ENCODE measurements around the gene HTR3A.

The HTR3A gene

DNA sequence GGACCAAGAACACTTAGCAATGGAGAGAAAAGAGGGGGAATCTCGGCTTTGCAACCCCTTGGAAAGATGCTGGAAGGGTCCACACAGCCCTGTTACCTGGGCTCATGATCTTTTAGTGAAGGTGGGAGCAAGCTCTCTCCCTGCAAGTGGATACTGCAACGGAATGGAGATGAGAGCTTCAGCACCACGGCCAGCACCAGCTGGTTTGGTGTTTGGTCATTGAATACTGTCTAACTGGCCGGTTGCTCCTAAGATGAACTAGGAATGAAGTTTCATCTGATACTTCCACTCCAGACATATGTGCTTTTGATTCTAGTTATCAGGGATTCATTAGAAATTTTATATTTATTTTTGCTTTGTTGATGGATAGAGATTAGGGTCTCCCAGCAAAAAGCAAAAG is 16.3 kb downstream of the HTR3A start:
- Mint-ChIP-seq H3K36me3 (ENCODE audit: low read depth) (no peaks in the 10 kb centered on the region), H3K9me3 (no peaks in the 10 kb centered on the region), H3K4me3 (no peak overlapping the region), H3K4me1 (no peaks in the 10 kb centered on the region), H3K27ac (no peak overlapping the region), H3K27me3 (ENCODE audit: low read depth) (peaks cover 64% of the 10 kb centered on the region)
- TF ChIP-seq, protein P1, sequence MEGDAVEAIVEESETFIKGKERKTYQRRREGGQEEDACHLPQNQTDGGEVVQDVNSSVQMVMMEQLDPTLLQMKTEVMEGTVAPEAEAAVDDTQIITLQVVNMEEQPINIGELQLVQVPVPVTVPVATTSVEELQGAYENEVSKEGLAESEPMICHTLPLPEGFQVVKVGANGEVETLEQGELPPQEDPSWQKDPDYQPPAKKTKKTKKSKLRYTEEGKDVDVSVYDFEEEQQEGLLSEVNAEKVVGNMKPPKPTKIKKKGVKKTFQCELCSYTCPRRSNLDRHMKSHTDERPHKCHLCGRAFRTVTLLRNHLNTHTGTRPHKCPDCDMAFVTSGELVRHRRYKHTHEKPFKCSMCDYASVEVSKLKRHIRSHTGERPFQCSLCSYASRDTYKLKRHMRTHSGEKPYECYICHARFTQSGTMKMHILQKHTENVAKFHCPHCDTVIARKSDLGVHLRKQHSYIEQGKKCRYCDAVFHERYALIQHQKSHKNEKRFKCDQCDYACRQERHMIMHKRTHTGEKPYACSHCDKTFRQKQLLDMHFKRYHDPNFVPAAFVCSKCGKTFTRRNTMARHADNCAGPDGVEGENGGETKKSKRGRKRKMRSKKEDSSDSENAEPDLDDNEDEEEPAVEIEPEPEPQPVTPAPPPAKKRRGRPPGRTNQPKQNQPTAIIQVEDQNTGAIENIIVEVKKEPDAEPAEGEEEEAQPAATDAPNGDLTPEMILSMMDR (IDR thresholded peaks at IDR 0.05; ENCODE audit: unreplicated experiment in 3 of 3): no peak

DNA sequence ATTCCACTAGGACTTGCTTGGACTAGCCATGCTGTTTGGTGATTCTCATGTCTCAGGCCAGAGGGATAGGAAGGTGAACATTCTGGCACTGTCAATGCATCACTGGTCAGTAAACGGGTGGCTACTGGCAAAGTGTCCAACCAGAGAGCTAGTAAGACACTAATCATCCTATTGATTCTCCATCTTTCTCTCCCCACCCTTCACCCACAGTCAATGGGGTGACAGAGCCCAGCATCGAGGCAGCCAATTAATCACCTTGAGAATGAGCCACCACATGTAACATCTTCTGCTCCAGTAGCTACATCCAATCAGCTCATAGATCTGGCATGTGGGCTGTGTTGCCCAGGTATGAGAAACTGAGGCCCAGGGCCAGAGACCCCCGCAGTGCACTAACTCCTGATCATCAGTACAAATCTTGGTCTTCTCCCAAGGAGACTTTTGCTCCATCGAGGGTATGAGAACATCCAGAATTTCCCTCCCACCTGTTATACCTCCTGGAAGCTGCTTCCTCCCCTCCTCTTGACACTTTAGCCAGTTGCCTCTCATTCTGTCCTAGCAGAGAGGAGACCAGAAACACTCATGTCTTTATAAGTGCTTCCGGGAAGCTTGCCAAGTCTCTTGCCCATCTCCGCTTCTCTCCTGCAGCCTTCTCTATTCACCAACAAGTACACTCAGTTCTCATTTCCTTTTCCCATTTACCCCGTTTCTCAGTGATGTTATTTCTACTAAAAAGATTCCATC is 17.0 kb downstream of the HTR3A start:
- TF ChIP-seq, protein P1 (IDR thresholded peaks at IDR 0.05; ENCODE audit: unreplicated experiment in 3 of 3): no peak
- H3K4me1 Mint-ChIP-seq: no peaks in the 10 kb centered on the region
- H3K36me3 Mint-ChIP-seq (ENCODE audit: low read depth): no peaks in the 10 kb centered on the region
- H3K4me3 Mint-ChIP-seq: no peak overlapping the region
- H3K27ac Mint-ChIP-seq: no peak overlapping the region
- H3K9me3 Mint-ChIP-seq: no peaks in the 10 kb centered on the region
- peaks cover 63% of the 10 kb centered on the region for H3K27me3 Mint-ChIP-seq (ENCODE audit: low read depth)

DNA sequence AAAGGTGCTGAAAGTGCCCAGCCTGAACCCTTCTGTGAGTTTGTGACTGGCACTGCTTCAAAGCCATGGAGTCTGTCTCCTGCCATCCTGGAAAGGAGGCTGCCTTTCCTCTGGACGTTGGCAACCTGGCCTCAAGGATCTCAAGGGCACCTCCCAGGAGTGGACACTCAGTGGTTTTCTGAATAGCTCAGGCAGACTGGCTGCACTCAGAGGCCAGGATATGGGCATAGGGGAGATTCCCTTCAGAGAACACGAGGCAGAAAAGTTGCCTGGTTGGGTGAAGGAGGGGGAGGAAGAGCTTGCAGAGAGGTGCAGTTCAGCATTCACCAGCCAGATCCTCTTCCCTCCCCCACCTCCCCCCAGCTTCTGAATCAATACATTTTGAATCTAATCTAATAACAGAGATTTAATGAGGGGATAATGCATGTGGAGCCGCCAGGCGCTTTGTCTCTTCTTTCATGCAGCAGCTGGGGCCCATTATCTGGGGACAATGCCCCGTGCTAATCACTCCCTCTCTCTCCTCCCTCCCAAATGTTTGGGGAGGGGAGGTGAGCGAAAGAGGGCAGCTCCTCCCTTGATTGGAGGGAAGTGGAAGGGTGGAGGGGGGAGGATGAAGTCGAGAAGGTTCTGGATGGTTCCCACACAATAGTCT is 17.7 kb downstream of the HTR3A start:
- Mint-ChIP-seq H3K4me1 (no peaks in the 10 kb centered on the region), H3K36me3 (ENCODE audit: low read depth) (no peaks in the 10 kb centered on the region), H3K27ac (no peak overlapping the region), H3K27me3 (ENCODE audit: low read depth) (peaks cover 62% of the 10 kb centered on the region), H3K9me3 (no peaks in the 10 kb centered on the region), H3K4me3 (no peak overlapping the region)
- TF ChIP-seq, protein P1 (IDR thresholded peaks at IDR 0.05; ENCODE audit: unreplicated experiment in 3 of 3): no peak

DNA sequence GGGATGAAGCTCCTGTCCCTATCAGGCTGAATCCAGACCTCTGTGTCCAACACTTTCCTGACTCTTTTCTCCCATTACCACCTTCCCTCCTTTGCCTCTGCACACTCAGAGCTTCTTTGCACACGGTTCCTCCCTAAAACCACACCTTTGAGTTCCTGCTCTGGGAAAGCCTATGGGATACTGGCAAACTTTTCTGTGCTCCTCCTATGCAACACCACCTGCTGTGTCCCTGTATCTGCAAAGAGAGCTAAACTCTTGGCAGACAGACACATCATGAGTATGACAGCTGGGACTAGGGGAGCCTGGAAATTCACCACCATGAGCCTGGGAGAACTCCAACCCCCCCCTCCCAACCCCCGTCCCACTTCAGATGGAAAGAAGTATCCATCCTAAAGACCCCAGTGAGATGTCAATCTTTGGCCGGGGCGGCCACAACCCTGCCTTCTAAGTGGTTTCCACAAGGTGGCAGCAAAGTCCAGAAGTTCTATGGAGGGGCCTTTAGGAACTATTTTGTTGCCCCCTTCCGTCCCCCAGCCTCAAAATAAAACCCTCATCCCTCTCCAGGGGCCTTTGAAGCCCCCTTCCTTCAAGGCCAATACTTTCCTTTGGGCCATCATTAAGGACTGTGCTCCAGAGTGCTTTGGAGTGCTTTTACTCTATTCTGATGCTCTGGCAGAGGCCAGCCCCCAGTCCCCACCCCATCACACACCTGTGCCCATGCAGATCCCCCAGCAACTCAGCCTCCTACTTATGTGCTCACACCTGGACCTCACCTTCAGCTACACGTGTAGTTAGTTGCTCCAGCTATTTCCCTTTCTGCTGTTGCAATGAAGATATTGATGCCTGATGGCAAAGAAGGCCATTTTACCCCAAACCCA is 19.4 kb downstream of the HTR3A start:
- Mint-ChIP-seq H3K4me1 (no peaks in the 10 kb centered on the region), H3K36me3 (ENCODE audit: low read depth) (no peaks in the 10 kb centered on the region), H3K9me3 (no peaks in the 10 kb centered on the region), H3K27ac (no peak overlapping the region), H3K4me3 (no peak overlapping the region), H3K27me3 (ENCODE audit: low read depth) (peaks cover 66% of the 10 kb centered on the region)
- TF ChIP-seq, protein P1 (IDR thresholded peaks at IDR 0.05; ENCODE audit: unreplicated experiment in 3 of 3): peak; percentile 56 to 80 (median 65)

DNA sequence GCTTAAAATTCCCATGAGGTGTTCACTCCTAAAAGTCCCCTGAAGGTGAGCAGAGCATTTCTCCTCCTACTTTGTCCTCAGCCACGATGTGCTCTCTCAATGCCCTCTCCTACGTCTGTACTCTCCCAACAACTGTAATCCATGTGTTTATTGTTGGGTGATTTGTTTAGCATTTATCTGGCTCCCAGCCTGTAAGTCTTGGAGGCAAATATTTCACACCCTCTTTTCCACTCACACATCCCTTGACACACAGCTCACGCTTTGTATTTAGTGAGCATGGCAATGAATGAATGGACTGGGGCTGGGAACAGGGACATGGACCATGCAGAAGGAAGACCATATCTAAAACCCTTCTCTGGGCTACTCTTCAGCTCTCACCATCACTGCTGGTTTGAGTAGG is 22.6 kb downstream of the HTR3A start:
- Mint-ChIP-seq H3K27ac (no peak overlapping the region), H3K9me3 (no peaks in the 10 kb centered on the region), H3K4me3 (no peak overlapping the region), H3K4me1 (no peaks in the 10 kb centered on the region), H3K27me3 (ENCODE audit: low read depth) (peaks cover 72% of the 10 kb centered on the region), H3K36me3 (ENCODE audit: low read depth) (no peaks in the 10 kb centered on the region)
- TF ChIP-seq, protein P1 (IDR thresholded peaks at IDR 0.05; ENCODE audit: unreplicated experiment in 3 of 3): no peak
